ENCODE results near the gene DEPP1. TPM values are rescaled to one million over a fixed set of nuclear protein-coding genes. Genes with fewer than 3 reads are reported as not detected.

Gene DEPP1
- total and polyA plus RNA-seq, 2 of the 13 experiments (the other 11 are each of a cell fraction or from before 2014, with no cell fraction given) = 14.8 to 270 TPM

DNA sequence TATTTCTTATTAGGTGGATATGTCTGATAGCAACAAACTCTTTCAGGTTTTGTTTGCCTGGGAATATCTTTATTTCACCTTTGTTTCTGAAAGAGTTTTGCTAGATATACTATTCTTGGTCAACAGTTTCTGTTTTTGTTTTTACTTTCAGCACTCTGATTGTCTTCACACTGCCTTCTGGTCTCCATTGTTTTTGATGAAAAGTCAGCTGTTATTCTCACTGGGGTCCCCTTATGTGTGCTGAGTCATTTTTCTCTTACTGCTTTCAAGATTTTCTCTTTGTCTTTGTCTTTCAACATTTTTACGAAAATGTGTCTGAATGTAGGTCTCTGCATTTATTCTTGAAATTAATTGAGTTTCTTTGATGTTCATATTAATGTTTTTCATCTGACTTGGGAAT lies 34.3 kb downstream of the DEPP1 start:
- Histone ChIP-seq H3K79me2 (ENCODE audit: insufficient read depth, low read length) (no peaks in the 10 kb centered on the region), H3K9ac (ENCODE audit: insufficient read depth, low read depth, low read length) (no peak overlapping the region), H3K36me3 (replicated peaks in 1 of 2; ENCODE audit: control insufficient read depth in 1 of 2, insufficient read depth in 2 of 2, low read length in 2 of 2) (no peaks in the 10 kb centered on the region), H3K4me3 (replicated peaks in 1 of 3; ENCODE audit: insufficient read depth in 1 of 3, low read depth in 2 of 3, low read length in 3 of 3) (no peak overlapping the region), H3K27me3 (ENCODE audit: control insufficient read depth in 1 of 2, insufficient read depth in 2 of 2, low read length in 2 of 2) (no peaks in the 10 kb centered on the region), H3K4me2 (ENCODE audit: low read depth, low read length) (no peak overlapping the region), H3K27ac (ENCODE audit: extremely low read length, insufficient read depth, low read length) (no peak overlapping the region), H3K9me3 (ENCODE audit: low read length) (peaks cover 8% of the 10 kb centered on the region), H3K4me1 (ENCODE audit: insufficient read depth, low read length) (peaks cover 61% of the 10 kb centered on the region), H2AFZ (ENCODE audit: low read length) (no peak overlapping the region), H4K20me1 (ENCODE audit: insufficient read depth, low read length) (no peaks in the 10 kb centered on the region)
- DNase-seq (ENCODE audit: low spot score) (no peak), ATAC-seq (no peak), FAIRE-seq (no peak)
- in situ Hi-C loops (cut with HindIII; ENCODE audit: extremely low pct_ligation_motif_present, low pct_unique_long_range_greater_than_20kb) (no loop called here), intact Hi-C loops (cut with micrococcal nuclease; ENCODE audit: unreplicated experiment) (no loop called here)
- no TSS peak for BruUV-seq (replicated peaks)
- no peak for TF ChIP-seq PCBP1 (IDR thresholded peaks at IDR 0.05; ENCODE audit: borderline replicate concordance, low read depth, low read length)
- TF ChIP-seq ZNF788 (CRISPR knock-in tag; IDR thresholded peaks at IDR 0.05; ENCODE audit: borderline replicate concordance) = no peak
- TF ChIP-seq ZNF317 (CRISPR knock-in tag; IDR thresholded peaks at IDR 0.05) = peak; percentile 100
- no peak for TF ChIP-seq ZNF605 (CRISPR knock-in tag; IDR thresholded peaks at IDR 0.05)
- TF ChIP-seq ZNF839 (CRISPR knock-in tag; IDR thresholded peaks at IDR 0.05; ENCODE audit: borderline replicate concordance) = no peak
- TF ChIP-seq, protein P1, sequence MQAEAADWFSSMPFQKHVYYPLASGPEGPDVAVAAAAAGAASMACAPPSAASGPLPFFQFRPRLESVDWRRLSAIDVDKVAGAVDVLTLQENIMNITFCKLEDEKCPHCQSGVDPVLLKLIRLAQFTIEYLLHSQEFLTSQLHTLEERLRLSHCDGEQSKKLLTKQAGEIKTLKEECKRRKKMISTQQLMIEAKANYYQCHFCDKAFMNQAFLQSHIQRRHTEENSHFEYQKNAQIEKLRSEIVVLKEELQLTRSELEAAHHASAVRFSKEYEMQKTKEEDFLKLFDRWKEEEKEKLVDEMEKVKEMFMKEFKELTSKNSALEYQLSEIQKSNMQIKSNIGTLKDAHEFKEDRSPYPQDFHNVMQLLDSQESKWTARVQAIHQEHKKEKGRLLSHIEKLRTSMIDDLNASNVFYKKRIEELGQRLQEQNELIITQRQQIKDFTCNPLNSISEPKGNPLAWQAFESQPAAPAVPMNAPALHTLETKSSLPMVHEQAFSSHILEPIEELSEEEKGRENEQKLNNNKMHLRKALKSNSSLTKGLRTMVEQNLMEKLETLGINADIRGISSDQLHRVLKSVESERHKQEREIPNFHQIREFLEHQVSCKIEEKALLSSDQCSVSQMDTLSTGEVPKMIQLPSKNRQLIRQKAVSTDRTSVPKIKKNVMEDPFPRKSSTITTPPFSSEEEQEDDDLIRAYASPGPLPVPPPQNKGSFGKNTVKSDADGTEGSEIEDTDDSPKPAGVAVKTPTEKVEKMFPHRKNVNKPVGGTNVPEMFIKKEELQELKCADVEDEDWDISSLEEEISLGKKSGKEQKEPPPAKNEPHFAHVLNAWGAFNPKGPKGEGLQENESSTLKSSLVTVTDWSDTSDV (CRISPR knock-in tag; IDR thresholded peaks at IDR 0.05) = no peak
- WGBS (ENCODE audit: low lambda C conversion rate) = 42% methylated on average over 1 of the region's 1 CpG
- ChIA-PET CTCF (ENCODE audit: low intra/inter-chr PET ratio, low total read pairs) (no interaction called here), POLR2A (interaction anchor here (0.9 kb wide), 2 partner anchors 9 to 20 kb away, joined by 3 to 4 read pairs; no protein-coding TSS in a partner anchor)
